Measurements from ENCODE around the gene CNNM1. TPM values are rescaled to one million over a fixed set of nuclear protein-coding genes. Genes with fewer than 3 reads are reported as not detected.

Gene CNNM1
- total RNA-seq, 3 donors from 2014 or later (not counting 1 experiment from before 2014, with no cell fraction given): not detected

- no peak for DNase-seq
- Mint-ChIP-seq H3K4me1 (no peaks in the 10 kb centered on the region), H3K27me3 (ENCODE audit: low read depth in 2 of 2) (peaks cover 5 to 11% of the 10 kb centered on the region in 2 donors), H3K9me3 (no peaks in the 10 kb centered on the region), H3K4me3 (no peak overlapping the region), H3K27ac (no peak overlapping the region), H3K36me3 (no peaks in the 10 kb centered on the region)
- ATAC-seq: no peak
- no peak overlapping the region for H3K27ac ChIP-seq (ENCODE audit: low read length)
- no peaks in the 10 kb centered on the region for H3K4me1 ChIP-seq (ENCODE audit: control insufficient read depth, insufficient read depth, low read length)
- no peaks in the 10 kb centered on the region for H3K36me3 ChIP-seq (ENCODE audit: control insufficient read depth, insufficient read depth, low read length)
- intact Hi-C loops (cut with micrococcal nuclease): no loop called here
- H3K4me3 ChIP-seq (ENCODE audit: low read length): no peak overlapping the region
- no peaks in the 10 kb centered on the region for H3K9me3 ChIP-seq (ENCODE audit: control insufficient read depth, insufficient read depth, low read length)
- WGBS (ENCODE audit: insufficient coverage): 94% methylated on average over 3 of the region's 3 CpGs
- no peak for TF ChIP-seq CTCF (IDR thresholded peaks at IDR 0.05)
- no peaks in the 10 kb centered on the region for H3K27me3 ChIP-seq (ENCODE audit: control insufficient read depth, insufficient read depth, low read length)
Measured at GRCh38 chr10:99340650-99341049, 11.5 kb downstream of the CNNM1 start.

- Histone ChIP-seq H3K4me3 (ENCODE audit: low read length) (no peak overlapping the region), H3K27ac (ENCODE audit: low read length) (no peak overlapping the region), H3K36me3 (ENCODE audit: control insufficient read depth, insufficient read depth, low read length) (no peaks in the 10 kb centered on the region), H3K4me1 (ENCODE audit: control insufficient read depth, insufficient read depth, low read length) (no peaks in the 10 kb centered on the region), H3K27me3 (ENCODE audit: control insufficient read depth, insufficient read depth, low read length) (no peaks in the 10 kb centered on the region), H3K9me3 (ENCODE audit: control insufficient read depth, insufficient read depth, low read length) (no peaks in the 10 kb centered on the region)
- 60% methylated on average over 3 of the region's 3 CpGs for WGBS (ENCODE audit: insufficient coverage)
- no peak overlapping the region for H3K4me3 Mint-ChIP-seq
- ATAC-seq: no peak
- intact Hi-C loops (cut with micrococcal nuclease): no loop called here
- H3K4me1 Mint-ChIP-seq: no peaks in the 10 kb centered on the region
- peaks cover 5 to 11% of the 10 kb centered on the region in 2 donors for H3K27me3 Mint-ChIP-seq (ENCODE audit: low read depth in 2 of 2)
- H3K9me3 Mint-ChIP-seq: no peaks in the 10 kb centered on the region
- no peak for DNase-seq
- no peak overlapping the region for H3K27ac Mint-ChIP-seq
- no peak for TF ChIP-seq CTCF (IDR thresholded peaks at IDR 0.05)
- H3K36me3 Mint-ChIP-seq: no peaks in the 10 kb centered on the region
Measured at GRCh38 chr10:99341248-99341647, 12.1 kb downstream of the CNNM1 start.

- no peaks in the 10 kb centered on the region for H3K4me1 Mint-ChIP-seq
- Histone ChIP-seq H3K4me3 (ENCODE audit: low read length) (no peak overlapping the region), H3K4me1 (ENCODE audit: control insufficient read depth, insufficient read depth, low read length) (no peaks in the 10 kb centered on the region), H3K36me3 (ENCODE audit: control insufficient read depth, insufficient read depth, low read length) (no peaks in the 10 kb centered on the region), H3K27ac (ENCODE audit: low read length) (no peak overlapping the region), H3K9me3 (ENCODE audit: control insufficient read depth, insufficient read depth, low read length) (no peaks in the 10 kb centered on the region), H3K27me3 (ENCODE audit: control insufficient read depth, insufficient read depth, low read length) (no peaks in the 10 kb centered on the region)
- WGBS (ENCODE audit: insufficient coverage): 40% methylated on average over 2 of the region's 3 CpGs
- ATAC-seq (no peak), DNase-seq (no peak)
- no peaks in the 10 kb centered on the region for H3K9me3 Mint-ChIP-seq
- peaks cover 5 to 11% of the 10 kb centered on the region in 2 donors for H3K27me3 Mint-ChIP-seq (ENCODE audit: low read depth in 2 of 2)
- no peak overlapping the region for H3K4me3 Mint-ChIP-seq
- TF ChIP-seq CTCF (IDR thresholded peaks at IDR 0.05): no peak
- H3K27ac Mint-ChIP-seq: no peak overlapping the region
- intact Hi-C loops (cut with micrococcal nuclease): no loop called here
- no peaks in the 10 kb centered on the region for H3K36me3 Mint-ChIP-seq
Measured at GRCh38 chr10:99341860-99342490, 12.8 kb downstream of the CNNM1 start.

- H3K4me1 ChIP-seq (ENCODE audit: control insufficient read depth, insufficient read depth, low read length): no peaks in the 10 kb centered on the region
- no peak overlapping the region for H3K27ac ChIP-seq (ENCODE audit: low read length)
- no peaks in the 10 kb centered on the region for H3K9me3 Mint-ChIP-seq
- TF ChIP-seq CTCF (IDR thresholded peaks at IDR 0.05): no peak
- WGBS (ENCODE audit: insufficient coverage): 93% methylated on average over 5 of the region's 5 CpGs
- H3K36me3 Mint-ChIP-seq: no peaks in the 10 kb centered on the region
- no peak for DNase-seq
- no peaks in the 10 kb centered on the region for H3K4me1 Mint-ChIP-seq
- H3K27me3 ChIP-seq (ENCODE audit: control insufficient read depth, insufficient read depth, low read length): no peaks in the 10 kb centered on the region
- peaks cover 0 to 5% of the 10 kb centered on the region in 2 donors for H3K27me3 Mint-ChIP-seq (ENCODE audit: low read depth in 2 of 2)
- H3K36me3 ChIP-seq (ENCODE audit: control insufficient read depth, insufficient read depth, low read length): no peaks in the 10 kb centered on the region
- no peaks in the 10 kb centered on the region for H3K9me3 ChIP-seq (ENCODE audit: control insufficient read depth, insufficient read depth, low read length)
- no peak overlapping the region for H3K4me3 ChIP-seq (ENCODE audit: low read length)
- intact Hi-C loops (cut with micrococcal nuclease): no loop called here
- no peak overlapping the region for H3K27ac Mint-ChIP-seq
- H3K4me3 Mint-ChIP-seq: no peak overlapping the region
- ATAC-seq: no peak
Measured at GRCh38 chr10:99343262-99343661, 14.1 kb downstream of the CNNM1 start.

Data from natural killer cell (primary cell).